NK-92 (cell line): ENCODE measurements around the gene USP8.

Experiments used
- DNase-seq: peaks from one replicate; lab custom pipeline; 2025; ENCODE audit not compliant: unreplicated experiment; lab: John Stamatoyannopoulos, UW

Gene USP8

DNA sequence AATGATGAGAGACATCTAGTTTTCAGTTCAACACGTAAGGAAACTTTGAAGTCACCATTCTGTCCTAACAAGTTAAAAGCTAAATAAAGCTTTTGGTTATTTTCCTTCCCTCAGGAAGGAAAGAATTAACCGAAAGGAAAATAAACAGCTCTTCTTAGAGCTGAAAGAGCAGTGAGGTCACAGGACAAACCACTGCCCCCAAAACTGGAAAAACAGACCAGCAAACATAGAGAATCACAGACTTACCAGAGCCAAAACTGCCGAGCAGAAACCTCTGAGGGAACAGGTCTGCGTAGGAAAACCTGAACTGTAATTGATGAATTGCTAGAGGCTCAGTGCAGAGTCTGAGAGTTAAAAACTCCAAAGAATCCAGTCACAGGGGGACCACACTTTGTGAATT, 107.6 kb downstream of the USP8 start:
- DNase-seq, result no peak

- DNase-seq, result no peak
Measured at GRCh38 chr15:50542887-50543210, 118.6 kb downstream of the USP8 start.

DNA sequence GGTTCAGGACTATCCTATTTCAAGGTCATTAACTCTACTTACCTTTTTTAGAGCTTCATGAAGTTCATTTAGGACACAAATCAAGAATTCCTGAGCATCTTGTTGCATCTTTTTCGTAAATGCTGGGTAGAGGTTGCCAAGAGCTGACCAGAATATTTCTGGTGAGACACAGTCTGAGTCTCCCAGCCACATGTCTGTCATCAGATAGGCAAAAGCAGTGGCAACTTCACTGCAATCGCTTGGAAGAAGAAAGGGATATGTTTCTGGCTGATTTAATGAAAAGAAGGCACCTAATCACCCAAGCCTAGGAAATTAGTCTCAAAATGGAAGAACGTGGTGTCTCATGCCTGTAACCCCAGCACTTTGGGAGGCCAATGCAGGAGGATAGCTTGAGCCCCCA, 119.4 kb downstream of the USP8 start:
- DNase-seq, result no peak

GRCh38 chr15:50544368-50544767, 120.2 kb downstream of the USP8 start:
- DNase-seq, result no peak

- no peak for DNase-seq
Measured at GRCh38 chr15:50546566-50546965, 122.4 kb downstream of the USP8 start, which contains the start of gene USP50. Gene USP50 (minus strand): TSS chr15:50546666. CDS start chr15:50546525, 141 bp downstream.

GRCh38 chr15:50549326-50549725, 125.1 kb downstream of the USP8 start:
- DNase-seq, result no peak

DNA sequence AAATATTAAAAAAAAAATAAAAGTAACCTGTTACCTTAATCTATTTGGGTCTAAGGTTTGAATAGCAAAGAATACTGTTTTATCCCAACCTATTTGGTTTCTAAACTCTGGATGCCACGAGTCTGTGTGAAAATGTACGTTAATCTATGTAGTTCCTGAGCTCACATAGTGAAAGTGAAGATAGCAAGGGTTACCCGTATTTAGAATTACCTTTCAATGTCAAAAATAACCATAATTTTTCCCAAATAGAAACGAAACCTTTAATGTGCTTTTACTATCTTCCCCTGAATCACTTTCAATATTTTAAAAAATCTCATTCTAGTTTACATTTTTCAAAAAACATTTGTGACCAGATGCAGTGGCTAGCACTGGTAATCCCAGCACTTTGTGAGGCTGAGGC, 128.0 kb downstream of the USP8 start:
- DNase-seq, result no peak

DNA sequence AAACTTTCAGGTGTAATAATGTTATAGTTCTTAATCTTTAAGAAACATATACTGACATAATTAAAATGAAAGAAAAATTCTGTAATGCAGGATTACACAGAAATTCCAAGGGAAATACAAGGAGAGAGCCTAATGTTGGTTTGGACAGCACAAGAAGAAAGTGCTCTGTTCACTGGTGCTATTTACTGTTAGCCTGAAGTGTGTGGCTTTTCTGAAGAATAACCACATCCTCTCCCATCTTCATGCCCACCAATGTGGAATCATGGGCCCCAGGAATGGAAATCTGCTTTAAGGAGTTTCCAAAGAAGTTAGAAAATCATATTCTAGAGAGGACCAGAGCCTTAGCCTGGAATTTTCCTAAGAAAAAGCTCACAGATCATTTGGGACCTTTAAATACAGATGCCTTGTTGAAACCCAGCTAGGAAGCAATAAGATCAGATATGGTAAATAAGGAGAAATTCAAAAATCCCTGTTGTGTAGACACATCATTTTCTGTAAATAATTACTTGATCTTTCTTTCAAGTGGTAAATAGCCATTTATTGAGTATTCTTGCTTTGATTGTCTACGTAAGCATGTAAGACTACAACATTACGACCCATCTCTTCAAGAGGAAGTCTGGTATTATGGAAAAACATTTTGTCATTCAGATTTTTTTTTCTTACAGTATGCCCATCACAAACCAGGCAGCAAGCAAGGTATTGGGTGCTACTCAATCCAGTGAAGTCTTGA, 132.6 kb downstream of the USP8 start:
- DNase-seq, result no peak

DNA sequence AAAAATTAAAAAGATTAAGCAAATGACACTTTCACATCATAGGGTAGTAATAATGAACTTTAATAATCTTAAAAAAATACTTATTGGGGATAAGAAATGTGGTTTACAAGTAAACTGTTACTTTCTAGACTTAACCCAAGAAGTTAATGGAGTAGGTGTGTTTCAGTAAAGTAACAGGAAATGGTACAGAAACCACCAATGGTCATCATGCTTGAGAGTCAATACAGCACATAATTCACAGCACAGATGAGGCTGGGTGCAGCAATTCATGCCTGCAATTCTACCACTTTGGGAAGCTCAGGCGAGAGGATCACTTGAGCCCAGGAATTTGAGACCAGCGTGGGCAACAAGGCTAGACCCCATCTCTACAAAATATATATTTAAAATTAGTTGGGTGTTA, 133.8 kb downstream of the USP8 start:
- no peak for DNase-seq

- no peak for DNase-seq
Measured at GRCh38 chr15:50562735-50563640, 138.8 kb downstream of the USP8 start.

DNA sequence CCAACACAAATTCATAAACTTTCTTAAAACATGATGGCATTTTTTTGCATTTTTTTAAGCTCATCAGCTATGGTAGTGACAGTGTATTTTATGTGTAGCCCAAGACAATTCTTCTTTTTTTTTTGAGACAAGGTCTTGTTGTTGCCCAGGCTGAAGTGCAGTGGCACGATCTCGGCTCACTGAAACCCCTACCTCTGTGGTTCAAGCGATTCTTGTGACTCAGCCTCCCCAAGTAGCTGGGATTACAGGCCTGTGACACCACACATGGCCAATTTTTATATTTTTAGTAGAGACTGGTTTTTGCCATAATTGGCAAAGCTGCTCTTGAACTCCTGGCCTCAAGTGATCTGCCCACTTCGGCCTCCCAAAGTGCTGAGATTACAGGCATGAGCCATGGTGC, 139.6 kb downstream of the USP8 start:
- no peak for DNase-seq
